Pancreas (tissue), 10 donors: Measurements from ENCODE around the gene OGDHL. TPM values are rescaled to one million over a fixed set of nuclear protein-coding genes. Genes with fewer than 3 reads are reported as not detected.
"Not testable (repeated sequence)": the region's sequence is repeated elsewhere in the genome, so short reads cannot be mapped to it uniquely, and the experiment has no call there.

Source experiments
- ATAC-seq, 4 donors: fragments of 200-7000 bp; cut with Tn5 transposase; one replicate each; pipeline versions ENCODE4 v1.8.0 to v1.9.1; 2020; ENCODE audit warnings: mild to moderate bottlenecking in 4 of 4, moderate library complexity in 4 of 4
- DNase-seq, 6 donors: peaks; one replicate each; pipeline ENCODE4 v3.0.0-alpha.2; 2020
- FAIRE-seq: peaks from 2 replicates; lab custom pipeline; 2012; peaks lifted over from hg19 to GRCh38; lab: Jason Lieb, UNC
- H3K27ac ChIP-seq, 4 donors: fragments of 200-600 bp; sonication (generic); 1 replicate in 3 of 4; 2 replicates in 1 of 4; pipeline versions ENCODE4 v1.5.0 to v1.8.0; 2020
- H3K27me3 ChIP-seq, 4 donors: fragments of 200-600 bp; one replicate each; pipeline ENCODE4 v1.8.0; 2021
- H3K36me3 ChIP-seq, 3 donors: fragments of 200-600 bp; sonication (generic) in 1 of 3; one replicate each; pipeline versions ENCODE4 v1.5.0 to v1.8.0; 2020 to 2021
- H3K4me1 ChIP-seq, 3 donors: fragments of 200-600 bp; one replicate each; pipeline ENCODE4 v1.8.0; 2021
- H3K4me3 ChIP-seq, 4 donors: fragments of 200-600 bp; sonication (generic) in 2 of 4; one replicate each; pipeline versions ENCODE4 v1.5.0 to v1.8.0; 2020 to 2021
- H3K9me3 ChIP-seq, 4 donors: fragments of 200-600 bp; one replicate each; pipeline ENCODE4 v1.8.0; 2021
- CTCF ChIP-seq, 4 donors: fragments of 200-600 bp; sonication (generic) in 3 of 4; IDR thresholded peaks; one replicate each; pipeline versions ENCODE4 v1.5.0 to v1.8.0; 2021; ENCODE audit warnings: antibody characterized with exemption in 4 of 4
- WGBS, 2 donors: extraction: QIAGEN DNeasy Blood & Tissue Kit; methylation state at CpG; one replicate each; pipeline ENCODE4 v1.1.7; 2013; 5-methylcytosine and 5-hydroxymethylcytosine counted together
- intact Hi-C, 3 donors: fragments of 100-400 bp; cut with DNase I; formaldehyde crosslinking; loops; one replicate each; pipeline versions ENCODE4 v1.11.1 to v1.14.2; 2022
- polyA plus RNA-seq, 2 donors: library from polyadenylated mRNA; stranded (reverse); fragments of 200-250 nt; gene quantifications; one replicate each; pipeline ENCODE4 v1.2.3, GENCODE V29; 2013
- total RNA-seq, 6 donors: library from RNA; stranded (reverse); fragmentation: NEBNext Ultra II Directional in 4 of 6; extraction: Animal tissue kit (Norgen Biotek cat#: 25700) in 4 of 6; gene quantifications; one replicate each; pipeline versions ENCODE4 v1.2.1 to v1.2.4, GENCODE V29; 2021 to 2023
- donor health status: healthy with polysubstance abuse.
- donor health status: DM: no; HTN: no; CAD: no; lungs with moderate emphysema.
- donor health status: DM: no; HTN: no; CAD: no.
- donor health status: control.
- donor health status: control.
- donor health status: Bipolar disorder and iron deficiency.
- donor health status: DM: yes; HTN: yes; CAD: no.
- donor health status: DM: no; HTN: no; CAD: no.
- donor health status: DM: no; HTN: no; CAD: no.
- donor health status: DM: yes; HTN: yes; CAD: no.

Gene OGDHL
- total and polyA plus RNA-seq, 8 donors, result 1.7 to 25.9 (median 4.3) TPM

GRCh38 chr10:49735161-49735560 lies 27.0 kb downstream of the OGDHL start:
- Histone ChIP-seq H3K27me3 (no peaks in the 10 kb centered on the region), H3K36me3 (no peaks in the 10 kb centered on the region), H3K9me3 (no peaks in the 10 kb centered on the region), H3K4me1 (no peaks in the 10 kb centered on the region), H3K27ac (no peak overlapping the region), H3K4me3 (no peak overlapping the region)
- 69 to 86% methylated on average over 11 of the region's 11 CpGs for WGBS, 2 donors
- FAIRE-seq, result no peak
- no peak for DNase-seq
- TF ChIP-seq CTCF (IDR thresholded peaks at IDR 0.05), result no peak
- no peak for ATAC-seq
- intact Hi-C loops, result no loop called here

GRCh38 chr10:49734676-49735075 lies 27.4 kb downstream of the OGDHL start:
- Histone ChIP-seq H3K9me3 (no peaks in the 10 kb centered on the region), H3K36me3 (no peaks in the 10 kb centered on the region), H3K4me1 (no peaks in the 10 kb centered on the region), H3K27me3 (no peaks in the 10 kb centered on the region), H3K4me3 (no peak overlapping the region), H3K27ac (no peak overlapping the region)
- FAIRE-seq (no peak), DNase-seq (no peak), ATAC-seq (no peak)
- intact Hi-C loops, result no loop called here
- 66 to 76% methylated on average over 10 of the region's 10 CpGs for whole genome bisulfite sequencing, 2 donors
- TF ChIP-seq CTCF (IDR thresholded peaks at IDR 0.05), result no peak

- Histone ChIP-seq H3K9me3 (no peaks in the 10 kb centered on the region), H3K4me3 (no peak overlapping the region), H3K36me3 (no peaks in the 10 kb centered on the region), H3K27ac (no peak overlapping the region), H3K27me3 (no peaks in the 10 kb centered on the region), H3K4me1 (no peaks in the 10 kb centered on the region)
- no peak for ATAC-seq
- no peak for FAIRE-seq
- no peak for DNase-seq
- no peak for TF ChIP-seq CTCF (IDR thresholded peaks at IDR 0.05)
- intact Hi-C loops, result no loop called here
- 79 to 92% methylated on average over 7 of the region's 7 CpGs for WGBS, 2 donors
Observed at GRCh38 chr10:49733866-49734265, 28.3 kb downstream of the OGDHL start.

GRCh38 chr10:49726593-49726992 lies 35.5 kb downstream of the OGDHL start:
- ATAC-seq (no peak), FAIRE-seq (no peak), DNase-seq (no peak)
- Histone ChIP-seq H3K27ac (no peak overlapping the region), H3K9me3 (no peaks in the 10 kb centered on the region), H3K36me3 (no peaks in the 10 kb centered on the region), H3K27me3 (no peaks in the 10 kb centered on the region), H3K4me1 (no peaks in the 10 kb centered on the region), H3K4me3 (no peak overlapping the region)
- TF ChIP-seq CTCF (IDR thresholded peaks at IDR 0.05), result no peak
- 47 to 63% methylated on average over 2 of the region's 2 CpGs for WGBS, 2 donors
- intact Hi-C loops, result no loop called here

- 73 to 89% methylated on average over 7 of the region's 7 CpGs for WGBS, 2 donors
Observed at GRCh38 chr10:49715157-49715556, 47.0 kb downstream of the OGDHL start.

More at GRCh38 chr10:49715157-49715556, 47.0 kb downstream of the OGDHL start:
- H3K4me3 ChIP-seq, H3K27ac ChIP-seq, H3K27me3 ChIP-seq, H3K4me1 ChIP-seq, H3K9me3 ChIP-seq, intact Hi-C loops, FAIRE-seq, H3K36me3 ChIP-seq, ATAC-seq, DNase-seq: not testable (repeated sequence)
